ENCODE measurements around the gene MOK. TPM values are rescaled to one million over a fixed set of nuclear protein-coding genes. Genes with fewer than 3 reads are reported as not detected.
A peak's percentile ranks its signal among the peaks of the same experiment; 100 is the strongest.

Gene MOK
- total RNA-seq, 1 experiment from 2014 or later = 2.0 TPM

DNA sequence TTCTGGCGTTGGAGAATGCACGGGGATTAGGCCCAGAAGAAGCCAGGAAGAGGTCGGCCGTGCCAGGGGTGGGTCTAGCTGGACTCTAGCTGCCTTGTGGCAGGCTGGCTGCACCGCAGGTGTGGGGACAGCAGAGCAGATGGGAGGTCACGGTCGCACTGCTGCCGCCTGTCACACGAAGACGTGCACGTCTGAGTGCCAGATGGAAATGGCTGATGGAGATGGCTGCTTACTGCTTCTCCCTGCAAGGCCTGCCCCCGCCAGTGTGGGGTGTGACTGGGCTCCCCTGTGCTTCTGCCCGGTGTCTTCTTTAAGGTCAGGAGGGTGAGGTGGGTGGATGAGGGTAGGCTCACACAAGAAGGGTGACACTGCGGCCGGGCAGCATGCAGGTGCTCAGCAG is 79.0 kb downstream of the MOK start (continued):
- TF ChIP-seq, protein P1, sequence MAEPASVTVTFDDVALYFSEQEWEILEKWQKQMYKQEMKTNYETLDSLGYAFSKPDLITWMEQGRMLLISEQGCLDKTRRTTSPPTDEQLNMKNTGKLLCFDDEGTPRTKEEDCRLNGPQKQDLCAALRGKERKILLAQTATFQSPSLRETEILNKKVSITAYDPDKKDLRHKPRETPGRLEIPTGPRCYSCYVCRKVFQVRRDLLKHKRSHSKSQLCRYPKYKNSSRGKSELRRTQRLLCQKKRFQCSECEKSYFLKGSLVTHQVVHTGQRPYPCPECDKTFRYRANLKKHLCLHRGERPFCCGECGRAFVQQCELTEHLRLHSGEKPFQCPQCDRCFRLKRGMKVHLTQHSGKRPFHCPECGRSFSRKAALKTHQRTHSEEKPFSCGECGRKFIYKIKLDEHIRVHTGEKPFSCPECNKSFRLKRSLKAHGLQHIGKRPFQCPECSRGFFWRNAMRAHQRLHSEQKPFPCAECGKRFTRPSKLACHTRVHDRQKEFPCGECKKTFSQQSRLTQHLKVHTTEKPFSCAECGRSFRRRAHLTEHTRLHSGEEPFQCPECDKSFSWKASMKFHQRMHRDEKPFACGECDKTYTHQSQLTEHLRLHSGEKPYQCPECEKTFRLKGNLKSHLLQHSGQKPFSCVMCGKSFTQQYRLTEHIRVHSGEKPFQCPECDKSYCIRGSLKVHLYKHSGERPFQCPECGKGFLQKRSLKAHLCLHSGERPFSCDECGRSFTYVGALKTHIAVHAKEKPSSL (CRISPR knock-in tag; conservative IDR thresholded peaks at IDR 0.05) = no peak
- no peak for TF ChIP-seq GABPB1 (CRISPR knock-in tag; IDR thresholded peaks at IDR 0.05)
- no peak for TF ChIP-seq PRRX2 (CRISPR knock-in tag; IDR thresholded peaks at IDR 0.05)

DNA sequence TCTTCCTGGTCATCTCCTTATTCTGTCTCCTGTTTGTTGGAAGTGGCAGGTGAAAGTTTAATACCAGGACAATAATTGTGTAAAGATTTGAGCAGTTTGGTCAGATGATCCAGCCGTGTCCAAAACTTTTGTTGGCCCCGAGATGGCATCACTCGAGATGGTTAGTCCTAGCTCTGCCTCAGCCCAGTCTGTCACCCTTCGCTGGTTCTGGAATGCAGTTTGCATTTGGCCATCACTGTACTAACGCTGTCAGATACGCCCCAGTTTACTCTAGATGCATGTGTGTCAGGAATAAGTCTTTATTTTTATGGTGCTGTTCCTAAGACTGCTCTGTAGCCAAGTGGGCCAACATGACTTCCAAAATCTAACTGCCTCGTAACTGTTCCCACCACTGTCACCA is 79.6 kb downstream of the MOK start:
- H3K27me3 Mint-ChIP-seq (ENCODE audit: low read depth) = no peaks in the 10 kb centered on the region
- TF ChIP-seq ZNF396 (CRISPR knock-in tag; IDR thresholded peaks at IDR 0.05; ENCODE audit: borderline replicate concordance) (no peak), ZNF671 (CRISPR knock-in tag; IDR thresholded peaks at IDR 0.05) (no peak), FOXK1 (CRISPR knock-in tag; IDR thresholded peaks at IDR 0.05) (no peak), ZNF317 (CRISPR knock-in tag; IDR thresholded peaks at IDR 0.05; ENCODE audit: borderline replicate concordance, low read depth) (no peak), ZNF219 (CRISPR knock-in tag; IDR thresholded peaks at IDR 0.05; ENCODE audit: borderline replicate concordance) (no peak), TEAD1 (CRISPR knock-in tag; IDR thresholded peaks at IDR 0.05) (no peak), HMGA2 (CRISPR knock-in tag; IDR thresholded peaks at IDR 0.05) (no peak), CREM (CRISPR knock-in tag; IDR thresholded peaks at IDR 0.05) (no peak)
- TF ChIP-seq, protein P2, sequence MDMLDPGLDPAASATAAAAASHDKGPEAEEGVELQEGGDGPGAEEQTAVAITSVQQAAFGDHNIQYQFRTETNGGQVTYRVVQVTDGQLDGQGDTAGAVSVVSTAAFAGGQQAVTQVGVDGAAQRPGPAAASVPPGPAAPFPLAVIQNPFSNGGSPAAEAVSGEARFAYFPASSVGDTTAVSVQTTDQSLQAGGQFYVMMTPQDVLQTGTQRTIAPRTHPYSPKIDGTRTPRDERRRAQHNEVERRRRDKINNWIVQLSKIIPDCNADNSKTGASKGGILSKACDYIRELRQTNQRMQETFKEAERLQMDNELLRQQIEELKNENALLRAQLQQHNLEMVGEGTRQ (CRISPR knock-in tag; IDR thresholded peaks at IDR 0.05) = no peak
- TF ChIP-seq, protein P3, sequence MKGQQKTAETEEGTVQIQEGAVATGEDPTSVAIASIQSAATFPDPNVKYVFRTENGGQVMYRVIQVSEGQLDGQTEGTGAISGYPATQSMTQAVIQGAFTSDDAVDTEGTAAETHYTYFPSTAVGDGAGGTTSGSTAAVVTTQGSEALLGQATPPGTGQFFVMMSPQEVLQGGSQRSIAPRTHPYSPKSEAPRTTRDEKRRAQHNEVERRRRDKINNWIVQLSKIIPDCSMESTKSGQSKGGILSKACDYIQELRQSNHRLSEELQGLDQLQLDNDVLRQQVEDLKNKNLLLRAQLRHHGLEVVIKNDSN (CRISPR knock-in tag; IDR thresholded peaks at IDR 0.05) = no peak
- TF ChIP-seq, protein P4, sequence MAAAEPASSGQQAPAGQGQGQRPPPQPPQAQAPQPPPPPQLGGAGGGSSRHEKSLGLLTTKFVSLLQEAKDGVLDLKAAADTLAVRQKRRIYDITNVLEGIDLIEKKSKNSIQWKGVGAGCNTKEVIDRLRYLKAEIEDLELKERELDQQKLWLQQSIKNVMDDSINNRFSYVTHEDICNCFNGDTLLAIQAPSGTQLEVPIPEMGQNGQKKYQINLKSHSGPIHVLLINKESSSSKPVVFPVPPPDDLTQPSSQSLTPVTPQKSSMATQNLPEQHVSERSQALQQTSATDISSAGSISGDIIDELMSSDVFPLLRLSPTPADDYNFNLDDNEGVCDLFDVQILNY (CRISPR knock-in tag; IDR thresholded peaks at IDR 0.05) = no peak
- TF ChIP-seq, protein P5, sequence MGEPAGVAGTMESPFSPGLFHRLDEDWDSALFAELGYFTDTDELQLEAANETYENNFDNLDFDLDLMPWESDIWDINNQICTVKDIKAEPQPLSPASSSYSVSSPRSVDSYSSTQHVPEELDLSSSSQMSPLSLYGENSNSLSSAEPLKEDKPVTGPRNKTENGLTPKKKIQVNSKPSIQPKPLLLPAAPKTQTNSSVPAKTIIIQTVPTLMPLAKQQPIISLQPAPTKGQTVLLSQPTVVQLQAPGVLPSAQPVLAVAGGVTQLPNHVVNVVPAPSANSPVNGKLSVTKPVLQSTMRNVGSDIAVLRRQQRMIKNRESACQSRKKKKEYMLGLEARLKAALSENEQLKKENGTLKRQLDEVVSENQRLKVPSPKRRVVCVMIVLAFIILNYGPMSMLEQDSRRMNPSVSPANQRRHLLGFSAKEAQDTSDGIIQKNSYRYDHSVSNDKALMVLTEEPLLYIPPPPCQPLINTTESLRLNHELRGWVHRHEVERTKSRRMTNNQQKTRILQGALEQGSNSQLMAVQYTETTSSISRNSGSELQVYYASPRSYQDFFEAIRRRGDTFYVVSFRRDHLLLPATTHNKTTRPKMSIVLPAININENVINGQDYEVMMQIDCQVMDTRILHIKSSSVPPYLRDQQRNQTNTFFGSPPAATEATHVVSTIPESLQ (CRISPR knock-in tag; IDR thresholded peaks at IDR 0.05) = no peak
- H3K9me3 Mint-ChIP-seq = no peaks in the 10 kb centered on the region
- peak overlapping the region; percentile 15; the same call in 1 of the 2 replicates for H3K27ac Mint-ChIP-seq
- no peak for ATAC-seq
- peaks cover 10% of the 10 kb centered on the region for H3K36me3 Mint-ChIP-seq
- H3K4me1 Mint-ChIP-seq = peaks cover 18% of the 10 kb centered on the region
- no peak overlapping the region for H3K4me3 Mint-ChIP-seq
- no peak for DNase-seq (ENCODE audit: low spot score)
- POLR2A ChIA-PET = interaction anchor here (0.6 kb wide), 1 partner anchor 23 kb away, joined by 6 read pairs; no protein-coding TSS in a partner anchor
- CTCF ChIA-PET = no interaction called here

DNA sequence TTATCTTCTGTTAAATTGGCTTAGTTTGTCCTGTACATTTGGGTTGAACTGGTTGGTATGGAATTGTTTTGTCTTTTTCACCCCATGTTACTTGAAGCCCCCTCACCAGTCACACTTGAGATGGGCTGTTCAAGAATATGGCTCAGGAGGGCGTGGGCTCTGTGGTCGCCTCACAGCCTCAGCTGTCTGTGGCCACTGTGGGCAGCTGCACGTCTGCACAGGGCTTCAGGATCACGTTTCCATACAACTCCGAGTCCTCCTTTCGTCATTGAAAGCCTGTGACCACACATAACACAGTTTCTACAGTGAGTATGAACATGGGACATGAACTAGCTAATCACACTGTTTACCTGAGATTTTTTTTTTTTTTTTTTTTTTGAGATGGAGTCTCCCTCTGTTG is 81.3 kb downstream of the MOK start:
- no peak for ATAC-seq
- no peak for TF ChIP-seq CREB1 (CRISPR knock-in tag; IDR thresholded peaks at IDR 0.05)
- Mint-ChIP-seq H3K27ac (peak overlapping the region; percentile 60; the same call in 1 of the 2 replicates), H3K4me3 (no peak overlapping the region), H3K9me3 (no peaks in the 10 kb centered on the region), H3K27me3 (ENCODE audit: low read depth) (no peaks in the 10 kb centered on the region), H3K36me3 (peaks cover 10% of the 10 kb centered on the region), H3K4me1 (peaks cover 24% of the 10 kb centered on the region)
- ChIA-PET CTCF (no interaction called here), POLR2A (no interaction called here)
- no peak for DNase-seq (ENCODE audit: low spot score)

Data from WTC11 (cell line).